K562 (cell line): ENCODE data around the gene TBC1D7. TPM values are rescaled to one million over a fixed set of nuclear protein-coding genes. Genes with fewer than 3 reads are reported as not detected.
A peak's percentile ranks its signal among the peaks of the same experiment; 100 is the strongest.

Source experiments
- ARID1B ChIP-seq: fragments of 450-650 bp; IDR thresholded peaks from 2 replicates; pipeline ENCODE4 v1.6.1; 2016; ENCODE audit warnings: antibody characterized with exemption, mild to moderate bottlenecking, inconsistent platforms
- BMI1 ChIP-seq: fragments of 150-350 bp; IDR thresholded peaks from 2 replicates; pipeline ENCODE4 v1.6.1; 2014; ENCODE audit warnings: low read length
- CHD1 ChIP-seq: fragments of 200-600 bp; sonication (generic); IDR thresholded peaks from one replicate; pipeline ENCODE4 v1.6.1; 2012; ENCODE audit warnings: mild to moderate bottlenecking, moderate library complexity, low read length, inconsistent platforms
- CTBP1 ChIP-seq: fragments of 450-650 bp; IDR thresholded peaks from 2 replicates; pipeline ENCODE4 v1.6.1; 2016; ENCODE audit warnings: borderline replicate concordance
- GATAD2A ChIP-seq: fragments of 450-650 bp; IDR thresholded peaks from 2 replicates; pipeline ENCODE4 v1.6.1; 2017
- KDM4B ChIP-seq, 2 experiments: fragments of 450-650 bp in 1 of 2; sonication (generic) in 1 of 2; IDR thresholded peaks; 2 replicates each; pipeline ENCODE4 v1.6.1; 2016 to 2017; ENCODE audit warnings: borderline replicate concordance in 2 of 2, antibody characterized with exemption in 1 of 2, low read depth in 1 of 2, mild to moderate bottlenecking in 1 of 2
- KLF13 ChIP-seq: fragments of 450-650 bp; IDR thresholded peaks from 2 replicates; pipeline ENCODE4 v1.6.1; 2016; ENCODE audit warnings: missing genetic modification characterization, low read depth, mild to moderate bottlenecking, missing compliant biosample characterization, moderate library complexity, borderline replicate concordance
- MEF2D ChIP-seq: conservative IDR thresholded peaks from 2 replicates; pipeline ENCODE4 v1.6.1; 2016; ENCODE audit warnings: low read depth, missing genetic modification characterization, missing compliant biosample characterization
- NBN ChIP-seq: fragments of 450-650 bp; IDR thresholded peaks from 2 replicates; pipeline ENCODE4 v1.6.1; 2016; ENCODE audit warnings: low read depth, mild to moderate bottlenecking
- NFRKB ChIP-seq: fragments of 450-650 bp; IDR thresholded peaks from 2 replicates; pipeline ENCODE4 v1.6.1; 2016; ENCODE audit warnings: low read depth
- OTX1 ChIP-seq: fragments of 450-650 bp; formaldehyde crosslinking; IDR thresholded peaks from 2 replicates; pipeline ENCODE4 v1.4.0; 2022; ENCODE audit warnings: mild to moderate bottlenecking
- POLR2B ChIP-seq: fragments of 450-650 bp; IDR thresholded peaks from 2 replicates; pipeline ENCODE4 v1.6.1; 2018; ENCODE audit warnings: low read depth; ENCODE audit not compliant: partially characterized antibody
- REST ChIP-seq, 2 experiments: fragments of 450-650 bp; formaldehyde crosslinking in 1 of 2; IDR thresholded peaks; 2 replicates each; pipeline versions ENCODE4 v1.4.0 to v1.6.1; 2014 to 2020; ENCODE audit warnings: mild to moderate bottlenecking in 2 of 2, borderline replicate concordance in 1 of 2, low read depth in 1 of 2
- TAF9B ChIP-seq: fragments of 450-650 bp; IDR thresholded peaks from 2 replicates; pipeline ENCODE4 v1.6.1; 2018; ENCODE audit warnings: mild to moderate bottlenecking; ENCODE audit not compliant: partially characterized antibody
- TSC22D4 ChIP-seq: fragments of 450-650 bp; IDR thresholded peaks from 2 replicates; pipeline ENCODE4 v1.6.1; 2016; ENCODE audit warnings: missing genetic modification characterization, missing biosample characterization, control low read depth
- polyA plus RNA-seq, 8 experiments: library from polyadenylated mRNA; depleted of rRNA in 4 of 8; stranded (reverse) in 5 of 8; unstranded in 3 of 8; fragments of >200 nt; fragmentation: Nextera tagmentation in 2 of 8; fragmentation: Illumina TruSeq in 1 of 8; extraction: Ambion mirVana in 2 of 8; extraction: Trizol in 1 of 8; gene quantifications; 2 replicates each; pipeline versions ENCODE4 v1.2.1 to v1.2.3, GENCODE V29; 2011 to 2014; ENCODE audit warnings: inconsistent platforms in 1 of 8, missing spikeins in 1 of 8
- total RNA-seq, 7 experiments: library from RNA; depleted of rRNA in 6 of 7; stranded (reverse); fragments of >200 nt in 6 of 7; fragmentation: Illumina TruSeq in 2 of 7; extraction: Trizol in 2 of 7; gene quantifications; 2 replicates each; pipeline versions ENCODE4 v1.2.1 to v1.2.3, GENCODE V29; 2011 to 2021; ENCODE audit warnings: low replicate concordance in 1 of 7
- TF ChIP-seq, protein P1 (sequence below): fragments of 250-450 bp; sonication (Bioruptor Pico); IDR thresholded peaks from 2 replicates; pipeline ENCODE4 v1.5.0; 2020; ENCODE audit warnings: mild to moderate bottlenecking, borderline replicate concordance

TBC1D7 gene
- total and polyA plus RNA-seq, 9 of the 15 experiments (the other 6 are each of a cell fraction or from before 2014, with no cell fraction given): 49.4 to 107 (median 61.1) TPM

GRCh38 chr6:13273931-13274706 lies 54.2 kb downstream of the TBC1D7 start (continued):
- TF ChIP-seq, protein P1, sequence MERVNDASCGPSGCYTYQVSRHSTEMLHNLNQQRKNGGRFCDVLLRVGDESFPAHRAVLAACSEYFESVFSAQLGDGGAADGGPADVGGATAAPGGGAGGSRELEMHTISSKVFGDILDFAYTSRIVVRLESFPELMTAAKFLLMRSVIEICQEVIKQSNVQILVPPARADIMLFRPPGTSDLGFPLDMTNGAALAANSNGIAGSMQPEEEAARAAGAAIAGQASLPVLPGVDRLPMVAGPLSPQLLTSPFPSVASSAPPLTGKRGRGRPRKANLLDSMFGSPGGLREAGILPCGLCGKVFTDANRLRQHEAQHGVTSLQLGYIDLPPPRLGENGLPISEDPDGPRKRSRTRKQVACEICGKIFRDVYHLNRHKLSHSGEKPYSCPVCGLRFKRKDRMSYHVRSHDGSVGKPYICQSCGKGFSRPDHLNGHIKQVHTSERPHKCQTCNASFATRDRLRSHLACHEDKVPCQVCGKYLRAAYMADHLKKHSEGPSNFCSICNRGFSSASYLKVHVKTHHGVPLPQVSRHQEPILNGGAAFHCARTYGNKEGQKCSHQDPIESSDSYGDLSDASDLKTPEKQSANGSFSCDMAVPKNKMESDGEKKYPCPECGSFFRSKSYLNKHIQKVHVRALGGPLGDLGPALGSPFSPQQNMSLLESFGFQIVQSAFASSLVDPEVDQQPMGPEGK: peak; percentile 35; the same call in 1 of the 2 replicates
- TF ChIP-seq ARID1B (peak; percentile 89), KDM4B (IDR thresholded peaks at IDR 0.05; ENCODE audit: borderline replicate concordance in 2 of 2, low read depth in 1 of 2) (0 out of 4 replicates have a peak, but pooled peaks of 1 of the 2 experiments have one; percentile 85), GATAD2A (peak; percentile 32; the same call in 1 of the 2 replicates), OTX1 (CRISPR knock-in tag) (0 out of 2 replicates have a peak, but pooled peaks have one; percentile 53), NBN (peak; percentile 67), BMI1 (no peak), TSC22D4 (tag) (no peak), CTBP1 (peak; percentile 73), MEF2D (tag) (peak; percentile 57), POLR2B (peak; percentile 73), TAF9B (no peak), CHD1 (no peak), REST (IDR thresholded peaks at IDR 0.05; ENCODE audit: borderline replicate concordance) (peak; percentile 4; the same call in 1 of the 2 replicates), REST (CRISPR knock-in tag; IDR thresholded peaks at IDR 0.05; ENCODE audit: low read depth) (no peak), NFRKB (peak; percentile 66; the same call in 1 of the 2 replicates), KLF13 (tag) (no peak)
